GM18498 (cell line): ENCODE data around the gene BPHL.
"Not testable (repeated sequence)": the region's sequence is repeated elsewhere in the genome, so short reads cannot be mapped to it uniquely, and the experiment has no call there.

ENCODE experiments used
- ATAC-seq: cut with Tn5 transposase; IDR thresholded peaks from one replicate; pipeline ENCODE4 v1.9.1; 2021; ENCODE audit warnings: mild to moderate bottlenecking, moderate library complexity; ENCODE audit not compliant: unreplicated experiment

Gene BPHL

GRCh38 chr6:3120765-3121089, 2.2 kb downstream of the BPHL start:
- no peak for ATAC-seq

GRCh38 chr6:3122823-3123182, 4.3 kb downstream of the BPHL start:
- ATAC-seq = no peak

DNA sequence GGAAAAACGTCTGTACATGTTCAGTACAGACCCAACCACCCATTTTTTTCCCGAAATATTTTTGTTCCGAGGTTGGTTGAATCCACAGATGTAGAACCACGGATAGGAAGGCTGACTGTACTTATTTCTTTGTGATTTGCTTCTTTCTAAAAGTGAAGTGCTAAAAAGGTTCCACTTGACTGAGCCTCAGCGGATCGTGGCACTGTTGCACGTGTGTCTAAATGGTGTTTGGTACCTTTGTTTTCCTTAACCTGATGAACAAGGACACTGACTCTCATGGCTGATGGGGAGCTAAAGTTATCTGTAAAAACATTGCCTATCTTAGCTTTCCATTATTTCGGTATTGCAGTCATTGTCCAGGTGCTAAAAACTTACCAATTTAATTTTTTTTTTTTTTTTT, 6.2 kb downstream of the BPHL start:
- no peak for ATAC-seq

DNA sequence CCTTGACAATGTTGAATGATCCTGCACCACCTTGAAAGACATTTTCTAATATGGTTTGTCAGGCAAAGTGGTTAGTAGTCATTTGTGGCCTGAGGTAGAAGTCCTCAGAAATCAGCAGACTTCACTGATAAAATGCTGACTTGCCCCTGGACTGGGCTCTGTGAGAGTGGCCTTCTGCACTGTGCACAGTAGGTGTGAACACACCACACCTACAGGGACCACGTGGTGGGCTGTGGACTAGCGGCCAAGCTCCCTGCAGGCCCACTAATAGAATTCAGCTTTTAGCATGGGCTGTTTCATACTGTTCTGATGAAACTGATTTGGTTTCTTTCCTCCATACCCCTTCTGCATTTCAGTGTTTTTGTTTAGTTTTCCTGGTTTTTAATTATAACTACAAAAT, 7.3 kb downstream of the BPHL start:
- ATAC-seq = no peak

- no peak for ATAC-seq
These were observed 10.0 kb downstream of the BPHL start for GRCh38 chr6:3128356-3129108.

GRCh38 chr6:3131695-3132094, 13.2 kb downstream of the BPHL start:
- no peak for ATAC-seq

DNA sequence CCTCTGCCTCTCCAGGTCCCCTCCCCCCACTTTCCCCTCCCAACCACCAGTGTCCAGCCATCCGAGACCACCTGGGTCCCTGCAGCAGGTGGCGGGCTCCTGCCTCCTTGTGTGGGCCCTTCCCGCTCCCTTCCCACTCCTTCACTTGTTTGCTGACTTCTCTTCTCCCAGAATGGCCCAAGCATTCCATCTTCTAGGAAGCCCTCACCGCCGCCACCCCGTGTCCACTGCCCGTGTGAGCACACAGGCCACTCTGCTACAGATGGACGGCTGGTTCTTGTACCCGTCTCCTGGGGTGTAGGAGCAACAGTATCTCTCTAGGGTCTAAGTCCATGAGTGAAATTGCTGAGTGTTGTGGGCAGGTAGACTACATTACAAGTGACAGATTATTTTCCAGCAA, 15.0 kb downstream of the BPHL start:
- no peak for ATAC-seq

GRCh38 chr6:3135668-3136291, 17.3 kb downstream of the BPHL start:
- ATAC-seq = no peak

DNA sequence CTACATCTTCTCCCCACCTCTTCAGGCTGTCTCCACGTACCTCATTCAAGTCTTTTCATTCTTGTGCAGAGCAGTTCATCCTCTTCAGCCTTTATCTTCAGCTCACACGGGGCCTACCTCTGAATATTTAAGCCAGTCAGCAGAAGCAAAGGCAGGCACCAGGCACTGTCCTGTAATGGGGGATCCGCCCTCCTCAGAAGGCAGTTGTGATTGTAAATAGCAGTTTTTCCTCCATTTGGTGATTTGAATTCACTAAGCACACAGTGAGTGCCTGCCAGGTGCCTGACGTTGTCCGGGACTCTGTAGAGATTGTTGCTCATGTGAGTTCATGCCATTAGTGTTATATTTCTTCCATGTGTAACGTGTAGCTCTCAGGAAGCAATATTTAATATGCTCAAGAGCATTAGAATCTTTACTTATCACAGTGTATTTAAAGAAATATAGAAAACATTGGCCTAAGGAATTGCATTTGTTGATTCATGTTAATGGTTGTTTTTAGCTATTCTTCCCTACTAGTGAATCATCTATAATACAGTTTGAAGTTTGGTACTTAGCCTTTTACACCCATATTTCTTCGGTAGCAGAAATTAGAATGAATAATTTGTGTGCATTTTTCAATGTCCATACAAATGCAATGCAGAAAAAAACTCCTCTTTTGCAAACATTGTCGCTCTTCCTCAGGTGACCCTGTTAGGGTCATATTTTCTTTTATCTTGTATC, 17.9 kb downstream of the BPHL start:
- no peak for ATAC-seq

- no peak for ATAC-seq
These were observed 18.7 kb downstream of the BPHL start for GRCh38 chr6:3137057-3137777.

DNA sequence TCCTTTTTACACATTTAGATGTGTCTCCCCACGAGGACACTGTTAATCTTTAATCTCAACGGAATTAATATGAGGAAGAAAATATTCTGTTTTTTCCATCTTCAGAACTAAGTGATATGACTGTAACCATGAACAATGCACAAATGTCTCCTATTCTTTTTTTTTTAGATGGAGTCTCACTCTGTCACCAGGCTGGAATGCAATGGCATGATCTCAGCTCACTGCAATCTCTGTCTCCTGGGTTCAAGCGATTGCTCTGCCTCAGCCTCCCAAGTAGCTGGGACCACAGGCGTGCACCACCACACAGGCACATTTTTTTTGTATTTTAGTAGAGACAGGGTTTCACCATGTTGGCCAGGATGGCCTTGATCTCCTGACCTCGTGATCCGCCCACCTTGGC, 19.4 kb downstream of the BPHL start:
- not testable (repeated sequence) for ATAC-seq

- ATAC-seq = no peak
These were observed 19.8 kb downstream of the BPHL start for GRCh38 chr6:3138341-3138740.

DNA sequence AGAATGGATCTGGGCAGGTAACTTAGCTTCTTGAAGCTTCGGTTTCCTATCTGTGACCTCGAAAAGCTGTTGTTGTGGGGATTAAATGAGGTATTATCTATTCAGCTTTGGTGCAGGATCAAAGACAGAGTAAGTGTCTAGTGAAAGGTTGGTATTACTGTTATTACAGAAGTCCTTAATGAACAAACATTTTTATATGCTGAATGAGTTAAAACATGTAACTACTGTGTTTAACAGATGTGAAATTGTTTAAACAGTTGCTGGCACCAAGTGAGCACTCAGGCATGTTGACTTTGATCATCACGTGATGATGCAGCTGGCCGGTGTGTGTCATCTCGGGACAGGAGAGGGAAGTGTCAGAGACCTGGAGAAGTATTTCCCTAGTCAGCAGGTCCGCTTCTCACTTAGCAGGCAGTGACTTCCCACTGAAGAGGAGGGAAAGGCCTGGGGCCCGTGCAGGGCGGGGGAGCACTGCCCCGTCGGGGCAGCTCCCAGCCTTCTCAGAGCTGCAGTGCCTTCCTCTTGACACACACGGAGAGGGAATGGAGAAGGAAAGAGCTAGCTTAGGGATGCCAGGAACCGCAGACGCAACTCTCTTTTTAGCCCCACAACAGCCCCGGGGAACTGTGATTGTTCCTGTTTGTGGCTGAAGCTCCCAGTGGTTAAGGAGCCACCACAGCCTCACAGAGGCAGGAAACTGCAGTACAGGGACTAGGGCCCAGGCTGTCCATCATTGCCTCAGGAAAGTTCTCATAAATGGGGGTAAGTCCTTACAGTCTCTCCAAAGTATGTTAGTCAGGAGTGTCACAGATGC, 20.8 kb downstream of the BPHL start:
- ATAC-seq = no peak

- no peak for ATAC-seq
These were observed 21.7 kb downstream of the BPHL start for GRCh38 chr6:3140201-3140600.

GRCh38 chr6:3142536-3142935, 24.0 kb downstream of the BPHL start:
- no peak for ATAC-seq

- no peak for ATAC-seq
These were observed 24.6 kb downstream of the BPHL start for GRCh38 chr6:3143158-3143557.

DNA sequence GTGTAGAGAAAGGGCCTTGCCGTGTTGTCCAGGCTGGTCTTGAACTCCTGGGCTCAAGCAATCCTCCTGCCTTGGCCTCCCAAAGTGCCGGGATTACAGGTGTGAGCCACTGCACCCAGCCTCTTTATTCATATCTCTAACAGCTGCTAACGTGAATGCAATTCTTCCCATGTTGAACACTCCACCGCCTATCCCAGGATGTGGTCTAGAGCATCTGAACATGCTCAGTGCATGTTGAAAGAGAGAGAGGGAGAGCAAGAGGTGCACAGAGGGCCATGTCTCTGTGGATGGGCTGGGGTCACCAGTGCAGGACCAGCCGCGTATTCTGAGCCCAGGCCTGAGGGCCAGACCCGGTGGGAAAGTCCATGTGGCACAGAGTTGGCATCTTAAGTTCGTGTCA, 26.1 kb downstream of the BPHL start:
- ATAC-seq = no peak

DNA sequence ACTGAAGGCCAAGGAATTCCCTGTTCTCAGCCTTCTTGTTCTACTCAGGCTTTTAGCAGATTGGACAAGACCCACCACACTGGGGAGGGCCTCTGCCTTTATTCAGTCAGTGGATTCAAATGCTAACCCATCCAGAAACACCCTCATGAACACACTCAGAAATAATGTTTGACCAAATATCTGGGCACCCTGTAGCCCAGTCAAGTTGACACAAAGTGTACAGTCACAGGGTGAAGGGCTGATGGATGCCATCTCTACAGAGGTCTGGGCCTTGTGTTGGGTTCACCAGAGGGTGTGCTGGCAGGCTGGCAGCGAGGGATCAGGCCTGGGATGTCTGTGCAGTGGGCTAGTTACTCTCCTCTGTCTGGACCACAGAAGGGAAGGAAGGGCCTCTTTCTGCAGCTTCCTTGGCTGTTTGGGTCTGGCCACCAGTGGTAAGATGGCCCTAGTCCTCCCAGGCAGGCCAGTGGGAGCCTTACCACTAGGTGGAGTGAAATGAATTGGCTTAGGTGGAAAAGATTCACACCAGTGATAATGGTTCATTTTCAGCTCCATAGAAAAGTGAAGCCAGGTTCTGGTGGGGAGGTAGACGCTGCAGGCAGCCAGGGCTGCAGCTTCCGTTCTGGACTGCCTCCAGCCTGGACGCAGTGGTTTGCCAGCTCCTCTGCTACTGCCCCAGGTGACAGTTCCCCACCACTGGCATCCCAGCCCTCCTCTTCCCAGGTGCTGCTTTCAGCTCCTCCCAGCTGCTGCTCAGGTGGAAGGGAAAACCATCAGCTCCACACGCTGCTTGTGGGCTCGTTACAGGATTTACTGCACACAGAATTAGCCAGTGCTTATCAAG, 29.6 kb downstream of the BPHL start:
- no peak for ATAC-seq

GRCh38 chr6:3151691-3152090, 33.2 kb downstream of the BPHL start:
- no peak for ATAC-seq

DNA sequence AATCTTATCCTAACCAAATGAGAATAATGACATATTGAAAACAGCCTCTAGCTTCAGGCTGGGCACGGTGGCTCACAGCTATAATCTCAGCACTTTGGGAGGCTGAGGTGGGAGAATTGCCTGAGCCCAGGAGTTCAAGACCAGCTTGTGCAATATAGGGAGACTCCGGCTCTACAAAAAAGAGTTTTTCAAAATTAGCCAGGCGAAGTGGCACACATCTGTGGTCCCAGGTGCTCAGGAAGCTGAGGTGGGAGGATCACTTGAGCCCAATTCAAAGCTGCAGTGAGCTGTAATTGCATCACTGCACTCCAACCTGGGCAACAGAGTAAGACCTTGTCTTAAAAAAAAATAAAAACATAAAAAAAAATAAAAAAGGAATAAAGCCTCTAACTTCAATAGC, 34.2 kb downstream of the BPHL start:
- no peak for ATAC-seq
